ENCODE measurements around the gene SERTM2.

GRCh38 chrX:111498538-111499103, 12.8 kb upstream of the SERTM2 start:
- TF ChIP-seq CTCF (conservative IDR thresholded peaks at IDR 0.05; ENCODE audit: low read depth, low read length) (no peak), MAZ (IDR thresholded peaks at IDR 0.05; ENCODE audit: borderline replicate concordance, low read depth, low read length) (no peak), POLR2A (IDR thresholded peaks at IDR 0.05; ENCODE audit: low read depth, low read length) (no peak), CEBPB (IDR thresholded peaks at IDR 0.05; ENCODE audit: low read depth, low read length) (0 out of 2 replicates have a peak, but pooled peaks have one; percentile 7), RAD21 (IDR thresholded peaks at IDR 0.05; ENCODE audit: low read length) (no peak), RCOR1 (IDR thresholded peaks at IDR 0.05; ENCODE audit: insufficient replicate concordance, low read length) (no peak), MXI1 (IDR thresholded peaks at IDR 0.05; ENCODE audit: borderline replicate concordance, low read depth, low read length) (no peak), MAFK (IDR thresholded peaks at IDR 0.05; ENCODE audit: low read depth, low read length) (no peak), SMC3 (IDR thresholded peaks at IDR 0.05; ENCODE audit: low read depth, low read length) (no peak), USF2 (IDR thresholded peaks at IDR 0.05; ENCODE audit: low read depth, low read length) (no peak), BHLHE40 (IDR thresholded peaks at IDR 0.05; ENCODE audit: low read depth, low read length) (no peak)

Measured in IMR-90 (cell line).